Peyer's patch (tissue), 4 donors: Measurements from ENCODE around the gene USP37. TPM values are rescaled to one million over a fixed set of nuclear protein-coding genes. Genes with fewer than 3 reads are reported as not detected.

ENCODE experiments used
- DNase-seq, 3 donors: peaks; one replicate each; pipeline ENCODE4 v3.0.0-alpha.2; 2017 to 2019
- H3K27ac ChIP-seq, 4 donors: fragments of 200-600 bp; sonication (generic); one replicate each; pipeline ENCODE4 v1.5.1; 2016 to 2019
- H3K27me3 ChIP-seq, 2 donors: fragments of 200-600 bp; sonication (generic); one replicate each; pipeline ENCODE4 v1.5.1; 2019
- H3K36me3 ChIP-seq, 3 donors: fragments of 200-600 bp; sonication (generic); one replicate each; pipeline ENCODE4 v1.5.1; 2016 to 2019
- H3K4me1 ChIP-seq, 4 donors: fragments of 200-600 bp; sonication (generic); one replicate each; pipeline ENCODE4 v1.5.1; 2016 to 2019
- H3K4me3 ChIP-seq, 4 donors: fragments of 200-600 bp; sonication (generic); 1 replicate in 3 of 4; 2 replicates in 1 of 4; pipeline ENCODE4 v1.5.1; 2016 to 2019; ENCODE audit warnings: mild to moderate bottlenecking in 1 of 4
- H3K9me3 ChIP-seq, 4 donors: fragments of 200-600 bp; sonication (generic); one replicate each; pipeline ENCODE4 v1.5.1; 2016 to 2019; ENCODE audit warnings: mild to moderate bottlenecking in 1 of 4
- CTCF ChIP-seq, 6 experiments: fragments of 450-650 bp in 4 of 6; fragments of 200-600 bp in 2 of 6; sonication (generic) in 1 of 6; IDR thresholded peaks; one replicate each; pipeline ENCODE4 v1.5.1; 2017 to 2019; ENCODE audit warnings: antibody characterized with exemption in 6 of 6, mild to moderate bottlenecking in 3 of 6, moderate library complexity in 1 of 6
- POLR2A ChIP-seq, 2 donors: fragments of 450-650 bp; IDR thresholded peaks; one replicate each; pipeline ENCODE4 v1.5.1; 2017; ENCODE audit warnings: antibody characterized with exemption in 2 of 2, mild to moderate bottlenecking in 2 of 2, moderate library complexity in 2 of 2
- total RNA-seq, 4 donors: library from RNA; depleted of rRNA; stranded (reverse); fragments of >200 nt; gene quantifications; one replicate each; pipeline ENCODE4 v1.1.0, GENCODE V29; 2016

The USP37 gene
- total RNA-seq, 4 donors from 2014 or later, result 12.6 to 44.6 (median 21.8) TPM

GRCh38 chr2:218445602-218446001 is 122.5 kb downstream of the USP37 start:
- peaks cover 0 to 77% (median 0%) of the 10 kb centered on the region in 3 donors for H3K36me3 ChIP-seq
- no peak overlapping the region for H3K4me3 ChIP-seq
- TF ChIP-seq POLR2A (IDR thresholded peaks at IDR 0.05) (no peak), CTCF (IDR thresholded peaks at IDR 0.05) (no peak)
- DNase-seq, result no peak
- H3K27ac ChIP-seq, result peak overlapping the region in 3 of 4 donors; percentile 69 to 83 (median 80)
- H3K9me3 ChIP-seq, result no peaks in the 10 kb centered on the region
- H3K4me1 ChIP-seq, result peaks cover 0 to 56% (median 2%) of the 10 kb centered on the region in 4 donors
- H3K27me3 ChIP-seq, result no peaks in the 10 kb centered on the region

DNA sequence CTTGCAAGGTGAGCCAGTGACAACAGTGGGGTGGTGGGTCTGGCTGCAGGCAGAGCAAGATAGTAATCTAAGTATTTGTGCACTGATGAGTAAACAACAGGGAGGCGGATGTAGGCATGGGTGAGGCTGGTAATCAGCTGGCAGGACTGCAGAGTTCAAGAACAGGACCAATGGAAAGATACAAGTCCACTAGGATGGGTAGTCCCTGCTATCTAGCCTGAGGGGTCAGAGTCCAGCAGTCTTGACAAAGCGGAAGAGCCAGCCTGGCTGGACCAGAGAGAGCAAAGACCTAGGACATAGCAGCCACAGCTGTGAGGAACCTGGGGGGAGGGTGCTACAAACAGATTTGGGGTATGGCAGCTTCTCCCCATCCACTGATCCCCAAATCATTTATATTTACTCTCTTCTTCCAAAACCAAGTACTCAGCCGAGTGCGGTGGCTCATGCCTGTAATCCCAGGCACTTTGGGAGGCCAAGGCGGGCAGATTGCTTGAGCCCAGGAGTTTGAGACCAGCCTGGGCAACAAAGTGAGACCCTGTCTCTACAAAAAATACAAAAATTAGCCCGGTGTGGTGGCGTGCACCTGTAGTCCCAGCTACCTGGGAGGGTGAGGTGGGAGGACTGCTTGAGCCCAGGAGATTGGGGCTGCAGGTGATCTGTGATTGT is 123.3 kb downstream of the USP37 start:
- Histone ChIP-seq H3K36me3 (peaks cover 0 to 69% (median 0%) of the 10 kb centered on the region in 3 donors), H3K4me3 (peak overlapping the region in 1 of 4 donors; percentile 7), H3K9me3 (no peaks in the 10 kb centered on the region), H3K27me3 (no peaks in the 10 kb centered on the region), H3K4me1 (peaks cover 0 to 61% (median 2%) of the 10 kb centered on the region in 4 donors), H3K27ac (peak overlapping the region in 3 of 4 donors; percentile 69 to 83 (median 80))
- DNase-seq, result peak in 2 of 3 donors; percentile 78 to 86
- TF ChIP-seq CTCF (IDR thresholded peaks at IDR 0.05) (no peak), POLR2A (IDR thresholded peaks at IDR 0.05) (no peak)

- DNase-seq, result peak in 1 of 3 donors; percentile 44
- H3K27ac ChIP-seq, result no peak overlapping the region
- no peaks in the 10 kb centered on the region for H3K9me3 ChIP-seq
- no peak overlapping the region for H3K4me3 ChIP-seq
- no peaks in the 10 kb centered on the region for H3K27me3 ChIP-seq
- TF ChIP-seq POLR2A (IDR thresholded peaks at IDR 0.05), result no peak
- TF ChIP-seq CTCF (IDR thresholded peaks at IDR 0.05), result no peak
- peaks cover 0 to 29% (median 0%) of the 10 kb centered on the region in 4 donors for H3K4me1 ChIP-seq
- H3K36me3 ChIP-seq, result peaks cover 0 to 62% (median 0%) of the 10 kb centered on the region in 3 donors
Measured at GRCh38 chr2:218438596-218438995, 129.6 kb downstream of the USP37 start.

DNA sequence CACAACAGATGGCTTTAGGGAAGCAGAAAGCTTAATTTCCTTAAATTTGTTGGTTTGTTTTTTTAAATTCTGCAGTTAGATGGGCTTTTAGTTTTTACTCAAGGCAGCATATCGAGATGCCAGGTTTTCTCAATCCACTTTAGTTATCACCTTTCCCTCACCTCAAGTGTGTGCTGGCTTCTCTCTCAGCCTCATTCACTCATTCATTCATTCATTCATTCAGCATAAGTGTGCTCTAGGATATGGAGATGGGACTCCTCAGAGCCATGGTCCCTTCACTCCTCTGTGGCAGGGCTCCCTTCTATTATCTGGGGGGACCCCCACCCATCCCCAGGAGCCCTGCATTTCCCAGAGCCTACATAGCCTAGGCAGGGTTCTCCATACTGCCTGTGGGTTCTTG is 130.2 kb downstream of the USP37 start:
- H3K4me3 ChIP-seq, result no peak overlapping the region
- TF ChIP-seq CTCF (IDR thresholded peaks at IDR 0.05) (no peak), POLR2A (IDR thresholded peaks at IDR 0.05) (no peak)
- H3K36me3 ChIP-seq, result peaks cover 0 to 58% (median 0%) of the 10 kb centered on the region in 3 donors
- H3K9me3 ChIP-seq, result no peaks in the 10 kb centered on the region
- no peak overlapping the region for H3K27ac ChIP-seq
- no peaks in the 10 kb centered on the region for H3K27me3 ChIP-seq
- no peak for DNase-seq
- H3K4me1 ChIP-seq, result peaks cover 0 to 29% (median 0%) of the 10 kb centered on the region in 4 donors

DNA sequence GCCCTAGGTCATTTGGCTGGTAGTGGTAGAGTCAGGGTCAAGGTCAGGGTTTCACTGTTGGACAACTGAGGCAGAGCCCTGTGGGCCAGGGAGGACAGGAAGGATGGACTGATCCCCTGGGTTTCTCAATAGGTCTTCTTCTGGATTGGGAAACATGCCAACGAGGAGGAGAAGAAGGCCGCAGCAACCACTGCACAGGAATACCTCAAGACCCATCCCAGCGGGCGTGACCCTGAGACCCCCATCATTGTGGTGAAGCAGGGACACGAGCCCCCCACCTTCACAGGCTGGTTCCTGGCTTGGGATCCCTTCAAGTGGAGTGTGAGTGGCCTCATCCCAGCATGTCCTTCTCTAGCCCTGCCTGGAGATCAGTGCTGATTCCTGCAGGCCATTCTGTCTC is 131.2 kb downstream of the USP37 start:
- peak in 1 of 3 donors; percentile 34 for DNase-seq
- Histone ChIP-seq H3K27ac (no peak overlapping the region), H3K4me3 (no peak overlapping the region), H3K27me3 (no peaks in the 10 kb centered on the region), H3K36me3 (peaks cover 0 to 50% (median 0%) of the 10 kb centered on the region in 3 donors), H3K9me3 (no peaks in the 10 kb centered on the region), H3K4me1 (peaks cover 0 to 29% (median 0%) of the 10 kb centered on the region in 4 donors)
- TF ChIP-seq CTCF (IDR thresholded peaks at IDR 0.05) (no peak), POLR2A (IDR thresholded peaks at IDR 0.05) (no peak)
